Vagina (tissue), 2 donors: ENCODE results near the gene COL27A1.

Experiments
- CTCF ChIP-seq, 3 experiments: fragments of 450-650 bp in 2 of 3; fragments of 200-600 bp in 1 of 3; sonication (generic) in 1 of 3; IDR thresholded peaks; one replicate each; pipeline ENCODE4 v1.5.1; 2017 to 2019; ENCODE audit warnings: antibody characterized with exemption in 3 of 3, mild to moderate bottlenecking in 2 of 3, moderate library complexity in 2 of 3
- POLR2AphosphoS5 ChIP-seq, 2 donors: sonication (generic); formaldehyde crosslinking; IDR thresholded peaks; one replicate each; pipeline ENCODE4 v1.9.0; 2017; ENCODE audit warnings: antibody characterized with exemption in 2 of 2, mild to moderate bottlenecking in 2 of 2, low read depth in 1 of 2; ENCODE audit not compliant: insufficient read depth in 1 of 2

GRCh38 chr9:114289571-114290481 lies 134.5 kb downstream of the COL27A1 start:
- TF ChIP-seq CTCF (IDR thresholded peaks at IDR 0.05) = no peak
- no peak for TF ChIP-seq POLR2AphosphoS5 (IDR thresholded peaks at IDR 0.05; ENCODE audit: insufficient read depth in 1 of 2, low read depth in 1 of 2)
